Smooth muscle cell (in vitro differentiated cells): Measurements from ENCODE around the gene TMEM30A. TPM values are rescaled to one million over a fixed set of nuclear protein-coding genes. Genes with fewer than 3 reads are reported as not detected.

Experiments used
- DNase-seq: peaks from one replicate; lab custom pipeline; 2025; ENCODE audit not compliant: unreplicated experiment; lab: John Stamatoyannopoulos, UW
- H2AFZ ChIP-seq: fragments of 200-600 bp; sonication (generic); 2 replicates; pipeline ENCODE4 v1.6.0; 2016; ENCODE audit warnings: antibody characterized with exemption, low read depth, mild to moderate bottlenecking
- H3F3A ChIP-seq: fragments of 200-600 bp; sonication (generic); 2 replicates; pipeline ENCODE4 v1.6.0; 2017; ENCODE audit warnings: antibody characterized with exemption, low read depth
- H3K27ac ChIP-seq: fragments of 200-600 bp; sonication (generic); 2 replicates; pipeline ENCODE4 v1.5.1; 2016; ENCODE audit warnings: low read depth, mild to moderate bottlenecking
- H3K27me3 ChIP-seq: fragments of 200-600 bp; sonication (generic); 2 replicates; pipeline ENCODE4 v1.6.1; 2016; ENCODE audit warnings: low read depth, mild to moderate bottlenecking
- H3K36me3 ChIP-seq: fragments of 200-600 bp; sonication (generic); 2 replicates; pipeline ENCODE4 v1.5.1; 2016; ENCODE audit warnings: low read depth
- H3K4me1 ChIP-seq: fragments of 200-600 bp; sonication (generic); 2 replicates; pipeline ENCODE4 v1.5.1; 2016; ENCODE audit warnings: low read depth
- H3K4me2 ChIP-seq: fragments of 200-600 bp; sonication (generic); 2 replicates; pipeline ENCODE4 v1.6.0; 2016; ENCODE audit warnings: mild to moderate bottlenecking
- H3K4me3 ChIP-seq: fragments of 200-600 bp; sonication (generic); 2 replicates; pipeline ENCODE4 v1.5.1; 2016; ENCODE audit warnings: mild to moderate bottlenecking
- H3K79me2 ChIP-seq: fragments of 200-600 bp; sonication (generic); 2 replicates; pipeline ENCODE4 v1.6.0; 2016; ENCODE audit warnings: low read depth, mild to moderate bottlenecking
- H3K9ac ChIP-seq: fragments of 200-600 bp; sonication (generic); 2 replicates; pipeline ENCODE4 v1.6.0; 2016; ENCODE audit warnings: low read depth
- H3K9me3 ChIP-seq: fragments of 200-600 bp; sonication (generic); replicated peaks from 2 replicates; pipeline ENCODE4 v1.5.1; 2016; ENCODE audit warnings: low read depth
- H4K20me1 ChIP-seq: fragments of 200-600 bp; sonication (generic); 2 replicates; pipeline ENCODE4 v1.6.0; 2016; ENCODE audit warnings: low read depth
- WGBS: methylation state at CpG from one replicate; pipeline ENCODE4 v1.1.7; 2016; ENCODE audit warnings: low lambda C conversion rate; 5-methylcytosine and 5-hydroxymethylcytosine counted together
- polyA plus RNA-seq: library from polyadenylated mRNA; unstranded; fragments of >200 nt; fragmentation: Nextera tagmentation; extraction: Ambion mirVana; gene quantifications from 2 replicates; pipeline ENCODE4 v1.2.1, GENCODE V29; 2016
- total RNA-seq: library from RNA; depleted of rRNA; stranded (reverse); fragments of >200 nt; gene quantifications from 2 replicates; pipeline ENCODE4 v1.2.3, GENCODE V29; 2014
- TF ChIP-seq, protein P1 (sequence below): fragments of 200-600 bp; sonication (generic); IDR thresholded peaks from 2 replicates; pipeline ENCODE4 v1.5.1; 2017; ENCODE audit warnings: borderline replicate concordance, mild to moderate bottlenecking, antibody characterized with exemption; ENCODE audit not compliant: insufficient read depth, poor library complexity, severe bottlenecking

TMEM30A gene
- total and polyA plus RNA-seq, 2 experiments from 2014 or later = 110 to 230 TPM

DNA sequence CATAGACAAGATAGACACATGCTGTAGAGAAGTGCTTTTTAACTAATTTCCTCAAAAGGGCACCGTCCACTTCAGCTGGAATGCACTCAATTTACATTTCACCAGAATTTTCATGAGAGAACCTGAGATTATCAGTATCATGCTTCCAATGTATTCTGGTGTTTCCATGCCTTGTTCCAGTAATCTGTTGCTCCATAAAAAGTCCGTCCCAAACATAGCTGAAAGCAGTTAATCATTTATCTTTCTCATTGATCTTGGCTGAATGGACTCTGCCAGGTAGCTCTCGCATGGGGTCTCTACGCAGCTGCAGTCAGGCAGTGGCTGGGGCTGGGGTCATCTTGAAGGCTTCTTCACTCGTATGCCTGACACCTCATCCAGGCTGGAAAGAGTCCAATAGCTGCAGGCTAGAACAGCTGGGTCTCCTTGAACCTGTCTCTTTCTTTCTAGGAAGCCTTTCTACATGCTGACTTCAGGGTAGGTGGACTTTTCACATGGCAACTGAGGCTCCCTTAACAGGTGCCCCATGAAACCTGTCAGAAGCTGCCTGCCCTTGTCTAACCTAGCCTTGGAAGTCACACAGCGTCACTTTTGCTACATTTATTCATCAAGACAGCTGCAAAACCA lies 60.2 kb downstream of the TMEM30A start:
- no peak for DNase-seq
- Histone ChIP-seq H2AFZ (no peak overlapping the region), H3K4me1 (no peaks in the 10 kb centered on the region), H3F3A (no peaks in the 10 kb centered on the region), H3K9me3 (no peaks in the 10 kb centered on the region), H3K79me2 (no peaks in the 10 kb centered on the region), H3K27ac (no peak overlapping the region), H3K4me2 (no peak overlapping the region), H3K4me3 (no peak overlapping the region), H3K27me3 (no peaks in the 10 kb centered on the region), H4K20me1 (no peaks in the 10 kb centered on the region), H3K36me3 (no peaks in the 10 kb centered on the region), H3K9ac (no peak overlapping the region)
- 87% methylated on average over 6 of the region's 6 CpGs for WGBS
- TF ChIP-seq, protein P1, sequence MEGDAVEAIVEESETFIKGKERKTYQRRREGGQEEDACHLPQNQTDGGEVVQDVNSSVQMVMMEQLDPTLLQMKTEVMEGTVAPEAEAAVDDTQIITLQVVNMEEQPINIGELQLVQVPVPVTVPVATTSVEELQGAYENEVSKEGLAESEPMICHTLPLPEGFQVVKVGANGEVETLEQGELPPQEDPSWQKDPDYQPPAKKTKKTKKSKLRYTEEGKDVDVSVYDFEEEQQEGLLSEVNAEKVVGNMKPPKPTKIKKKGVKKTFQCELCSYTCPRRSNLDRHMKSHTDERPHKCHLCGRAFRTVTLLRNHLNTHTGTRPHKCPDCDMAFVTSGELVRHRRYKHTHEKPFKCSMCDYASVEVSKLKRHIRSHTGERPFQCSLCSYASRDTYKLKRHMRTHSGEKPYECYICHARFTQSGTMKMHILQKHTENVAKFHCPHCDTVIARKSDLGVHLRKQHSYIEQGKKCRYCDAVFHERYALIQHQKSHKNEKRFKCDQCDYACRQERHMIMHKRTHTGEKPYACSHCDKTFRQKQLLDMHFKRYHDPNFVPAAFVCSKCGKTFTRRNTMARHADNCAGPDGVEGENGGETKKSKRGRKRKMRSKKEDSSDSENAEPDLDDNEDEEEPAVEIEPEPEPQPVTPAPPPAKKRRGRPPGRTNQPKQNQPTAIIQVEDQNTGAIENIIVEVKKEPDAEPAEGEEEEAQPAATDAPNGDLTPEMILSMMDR = no peak

DNA sequence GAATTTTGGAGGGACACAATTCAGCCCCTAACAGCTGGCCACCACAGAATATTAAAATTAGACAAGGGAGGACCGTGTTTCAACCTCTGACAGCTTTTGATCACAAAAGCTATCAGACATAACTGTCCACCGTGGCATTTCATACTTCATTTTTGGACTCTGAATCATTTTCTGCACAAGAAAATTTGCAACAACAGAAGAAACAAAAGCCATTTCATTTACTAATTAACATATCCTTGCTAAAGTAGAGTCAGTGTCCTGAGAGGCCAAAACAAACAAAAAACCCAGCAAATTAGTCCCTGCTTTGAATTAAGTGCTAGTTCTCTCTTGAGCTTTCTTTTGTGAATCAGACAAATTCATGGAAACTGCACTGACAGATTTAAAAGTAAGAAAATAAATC lies 61.2 kb downstream of the TMEM30A start:
- no peak for DNase-seq
- no peaks in the 10 kb centered on the region for H3K79me2 ChIP-seq
- H3K9ac ChIP-seq = no peak overlapping the region
- H3K4me3 ChIP-seq = no peak overlapping the region
- no peaks in the 10 kb centered on the region for H3K36me3 ChIP-seq
- no peaks in the 10 kb centered on the region for H3K4me1 ChIP-seq
- H3F3A ChIP-seq = no peaks in the 10 kb centered on the region
- TF ChIP-seq, protein P1 = no peak
- WGBS = 81% methylated on average over 2 of the region's 2 CpGs
- no peaks in the 10 kb centered on the region for H4K20me1 ChIP-seq
- H2AFZ ChIP-seq = no peak overlapping the region
- no peak overlapping the region for H3K27ac ChIP-seq
- H3K4me2 ChIP-seq = no peak overlapping the region
- H3K9me3 ChIP-seq = no peaks in the 10 kb centered on the region
- H3K27me3 ChIP-seq = no peaks in the 10 kb centered on the region

DNA sequence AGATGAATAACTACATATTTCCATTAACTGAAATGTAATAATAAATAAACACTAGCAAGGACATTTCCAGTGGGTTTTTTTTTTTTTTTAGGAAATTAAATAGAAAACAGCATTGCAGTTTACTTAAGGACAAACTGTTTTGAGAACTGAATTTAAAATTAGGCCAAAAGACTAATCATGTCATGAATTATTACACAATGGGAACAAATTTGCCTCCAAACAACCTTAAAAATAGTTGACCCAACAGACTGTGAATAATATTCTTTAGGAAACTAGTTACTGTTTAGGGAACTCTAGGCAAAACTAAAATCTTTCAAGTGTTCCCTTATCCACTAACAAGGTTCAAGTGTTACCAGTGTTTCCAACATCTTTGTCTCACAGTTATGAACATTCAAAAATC lies 62.3 kb downstream of the TMEM30A start:
- H3K4me3 ChIP-seq = no peak overlapping the region
- no peaks in the 10 kb centered on the region for H3K27me3 ChIP-seq
- no peaks in the 10 kb centered on the region for H4K20me1 ChIP-seq
- H2AFZ ChIP-seq = no peak overlapping the region
- no peaks in the 10 kb centered on the region for H3K9me3 ChIP-seq
- H3K4me1 ChIP-seq = no peaks in the 10 kb centered on the region
- no peaks in the 10 kb centered on the region for H3K79me2 ChIP-seq
- H3K27ac ChIP-seq = no peak overlapping the region
- no peaks in the 10 kb centered on the region for H3F3A ChIP-seq
- no peaks in the 10 kb centered on the region for H3K36me3 ChIP-seq
- H3K4me2 ChIP-seq = no peak overlapping the region
- DNase-seq = no peak
- no peak overlapping the region for H3K9ac ChIP-seq
- TF ChIP-seq, protein P1 = no peak

DNA sequence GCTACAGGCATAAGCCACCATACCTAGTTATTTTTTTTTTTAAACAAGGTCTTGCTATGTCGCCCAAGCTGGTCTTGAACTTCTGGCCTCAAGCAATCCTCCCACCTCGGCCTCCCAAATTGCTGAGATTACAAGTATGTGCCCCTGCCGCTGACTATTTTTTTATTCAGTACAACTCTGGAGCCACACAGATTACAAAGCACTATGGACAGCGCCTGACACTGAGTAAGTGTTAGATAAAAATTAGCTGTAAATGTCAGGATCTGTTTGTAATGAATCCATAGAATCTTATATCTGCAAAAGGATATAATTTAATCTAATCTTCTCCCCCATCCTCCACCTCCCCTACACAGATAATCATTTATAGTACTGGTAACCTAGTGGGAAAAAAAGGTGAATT lies 63.5 kb downstream of the TMEM30A start:
- TF ChIP-seq, protein P1 = no peak

More for the DNA sequence above, 63.5 kb downstream of the TMEM30A start:
- no peaks in the 10 kb centered on the region for H3K36me3 ChIP-seq
- H3K79me2 ChIP-seq = no peaks in the 10 kb centered on the region
- H3F3A ChIP-seq = no peaks in the 10 kb centered on the region
- 88% methylated on average over 4 of the region's 4 CpGs for WGBS
- no peaks in the 10 kb centered on the region for H3K9me3 ChIP-seq
- no peaks in the 10 kb centered on the region for H4K20me1 ChIP-seq
- no peak overlapping the region for H3K27ac ChIP-seq
- H3K4me2 ChIP-seq = no peak overlapping the region
- no peak overlapping the region for H3K4me3 ChIP-seq
- no peaks in the 10 kb centered on the region for H3K27me3 ChIP-seq
- no peak overlapping the region for H2AFZ ChIP-seq
- H3K4me1 ChIP-seq = no peaks in the 10 kb centered on the region
- no peak overlapping the region for H3K9ac ChIP-seq
- DNase-seq = no peak
